Keratinocyte (primary cell): Measurements from ENCODE around the gene FOCAD. TPM values are rescaled to one million over a fixed set of nuclear protein-coding genes. Genes with fewer than 3 reads are reported as not detected.
A peak's percentile ranks its signal among the peaks of the same experiment; 100 is the strongest.

Experiments
- DNase-seq: peaks from one replicate; pipeline ENCODE4 v3.0.0-alpha.2; 2011; ENCODE audit warnings: low read depth, missing footprints, low spot score
- FAIRE-seq: peaks from 2 replicates; lab custom pipeline; 2011; peaks lifted over from hg19 to GRCh38; lab: Jason Lieb, UNC
- H2AFZ ChIP-seq: 2 replicates; pipeline ENCODE4 v1.6.0; 2012; ENCODE audit warnings: low read length, control low read depth, inconsistent platforms; ENCODE audit not compliant: control insufficient read depth
- H3K27ac ChIP-seq: 2 replicates; pipeline ENCODE4 v1.5.1; 2011; ENCODE audit warnings: low read length; ENCODE audit not compliant: control insufficient read depth, insufficient read depth
- H3K27me3 ChIP-seq: 3 replicates; pipeline ENCODE4 v1.6.0; 2011; ENCODE audit warnings: low read length; ENCODE audit not compliant: control insufficient read depth, insufficient read depth; ENCODE audit errors: extremely low read depth
- H3K36me3 ChIP-seq, 2 experiments: 2 replicates in 1 of 2; 3 replicates in 1 of 2; pipeline ENCODE4 v1.5.1; 2011; ENCODE audit warnings: low read length in 2 of 2, mild to moderate bottlenecking in 1 of 2; ENCODE audit not compliant: control insufficient read depth in 2 of 2, insufficient read depth in 2 of 2; ENCODE audit errors: extremely low read depth in 1 of 2
- H3K4me1 ChIP-seq: 3 replicates; pipeline ENCODE4 v1.5.1; 2011; ENCODE audit warnings: low read length; ENCODE audit not compliant: control insufficient read depth, insufficient read depth; ENCODE audit errors: extremely low read depth
- H3K4me2 ChIP-seq: 3 replicates; pipeline ENCODE4 v1.6.0; 2011; ENCODE audit warnings: low read depth, low read length; ENCODE audit not compliant: control insufficient read depth, insufficient read depth; ENCODE audit errors: extremely low read depth
- H3K4me3 ChIP-seq, 3 experiments: fragments of 200-600 bp in 1 of 3; sonication (generic) in 1 of 3; 2 replicates in 2 of 3; 3 replicates in 1 of 3; pipeline ENCODE4 v1.5.1; 2011 to 2016; ENCODE audit warnings: low read length in 3 of 3, mild to moderate bottlenecking in 3 of 3, control low read depth in 2 of 3, inconsistent platforms in 1 of 3, low read depth in 1 of 3, mixed read lengths in 1 of 3, mixed run types in 1 of 3, moderate library complexity in 1 of 3; ENCODE audit not compliant: control insufficient read depth in 2 of 3, insufficient read depth in 2 of 3; ENCODE audit errors: extremely low read depth in 1 of 3
- H3K79me2 ChIP-seq: 2 replicates; pipeline ENCODE4 v1.6.0; 2012; ENCODE audit warnings: low read length; ENCODE audit not compliant: control insufficient read depth, insufficient read depth
- H3K9ac ChIP-seq: 3 replicates; pipeline ENCODE4 v1.6.0; 2011; ENCODE audit warnings: low read length; ENCODE audit not compliant: control insufficient read depth, insufficient read depth; ENCODE audit errors: extremely low read depth
- H3K9me1 ChIP-seq: 3 replicates; pipeline ENCODE4 v1.6.0; 2011; ENCODE audit warnings: low read length; ENCODE audit not compliant: control insufficient read depth, insufficient read depth; ENCODE audit errors: extremely low read depth
- H3K9me3 ChIP-seq: 2 replicates; pipeline ENCODE4 v1.5.1; 2012; ENCODE audit warnings: low read depth, low read length; ENCODE audit not compliant: control insufficient read depth
- H4K20me1 ChIP-seq: 3 replicates; pipeline ENCODE4 v1.6.0; 2011; ENCODE audit warnings: low read length; ENCODE audit not compliant: control insufficient read depth, insufficient read depth; ENCODE audit errors: extremely low read depth
- EZH2 ChIP-seq: IDR thresholded peaks from one replicate; pipeline ENCODE4 v1.6.1; 2012; ENCODE audit warnings: inconsistent platforms, mild to moderate bottlenecking, low read length, moderate library complexity
- dilution Hi-C: fragments of 300-500 bp; cut with MboI; formaldehyde crosslinking; loops from one replicate; pipeline ENCODE4 v1.7.0; 2020; ENCODE audit warnings: low sequenced_read_pairs; ENCODE audit not compliant: extremely low pct_ligation_motif_present
- polyA plus RNA-seq, 5 experiments: library from polyadenylated mRNA; depleted of rRNA in 3 of 5; stranded (reverse) in 3 of 5; stranded (forward) in 1 of 5; unstranded in 1 of 5; fragments of >200 nt; gene quantifications; 1 replicate in 1 of 5; 2 replicates in 3 of 5; 3 replicates in 1 of 5; pipeline versions ENCODE4 v1.2.1 to v1.2.3, GENCODE V29; 2011 to 2012; ENCODE audit warnings: missing spikeins in 2 of 5, low read depth in 1 of 5, low replicate concordance in 1 of 5
- TF ChIP-seq, protein P1 (sequence below), 3 experiments: IDR thresholded peaks in 1 of 3; conservative IDR thresholded peaks in 1 of 3; optimal IDR thresholded peaks in 1 of 3; 2 replicates in 2 of 3; 3 replicates in 1 of 3; pipeline versions ENCODE3 to v1.5.1; 2011; ENCODE audit warnings: low read length in 3 of 3, mild to moderate bottlenecking in 3 of 3, moderate library complexity in 2 of 3, control low read depth in 1 of 3, inconsistent platforms in 1 of 3; ENCODE audit not compliant: insufficient read depth in 2 of 3; ENCODE audit errors: extremely low read depth in 1 of 3

The FOCAD gene
- polyA plus RNA-seq, 1 donor (not counting 4 experiments of a cell fraction or from before 2014, with no cell fraction given): 33.1 TPM

- no peaks in the 10 kb centered on the region for H3K27me3 ChIP-seq
- H3K4me3 ChIP-seq: no peak overlapping the region
- dilution Hi-C loops: no loop called here
- no peak for FAIRE-seq
- H4K20me1 ChIP-seq: no peaks in the 10 kb centered on the region
- DNase-seq: no peak
- no peaks in the 10 kb centered on the region for H3K4me1 ChIP-seq
- no peaks in the 10 kb centered on the region for H3K9me1 ChIP-seq
- H3K9me3 ChIP-seq: no peaks in the 10 kb centered on the region
- TF ChIP-seq, protein P1, sequence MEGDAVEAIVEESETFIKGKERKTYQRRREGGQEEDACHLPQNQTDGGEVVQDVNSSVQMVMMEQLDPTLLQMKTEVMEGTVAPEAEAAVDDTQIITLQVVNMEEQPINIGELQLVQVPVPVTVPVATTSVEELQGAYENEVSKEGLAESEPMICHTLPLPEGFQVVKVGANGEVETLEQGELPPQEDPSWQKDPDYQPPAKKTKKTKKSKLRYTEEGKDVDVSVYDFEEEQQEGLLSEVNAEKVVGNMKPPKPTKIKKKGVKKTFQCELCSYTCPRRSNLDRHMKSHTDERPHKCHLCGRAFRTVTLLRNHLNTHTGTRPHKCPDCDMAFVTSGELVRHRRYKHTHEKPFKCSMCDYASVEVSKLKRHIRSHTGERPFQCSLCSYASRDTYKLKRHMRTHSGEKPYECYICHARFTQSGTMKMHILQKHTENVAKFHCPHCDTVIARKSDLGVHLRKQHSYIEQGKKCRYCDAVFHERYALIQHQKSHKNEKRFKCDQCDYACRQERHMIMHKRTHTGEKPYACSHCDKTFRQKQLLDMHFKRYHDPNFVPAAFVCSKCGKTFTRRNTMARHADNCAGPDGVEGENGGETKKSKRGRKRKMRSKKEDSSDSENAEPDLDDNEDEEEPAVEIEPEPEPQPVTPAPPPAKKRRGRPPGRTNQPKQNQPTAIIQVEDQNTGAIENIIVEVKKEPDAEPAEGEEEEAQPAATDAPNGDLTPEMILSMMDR (optimal IDR thresholded peaks at IDR 0.05 in 1 of 3, IDR thresholded peaks at IDR 0.05 in 1 of 3, conservative IDR thresholded peaks at IDR 0.05 in 1 of 3; ENCODE audit: extremely low read depth in 1 of 3, insufficient read depth in 2 of 3, low read length in 3 of 3): no peak
- no peak for TF ChIP-seq EZH2
- no peak overlapping the region for H3K27ac ChIP-seq
- H2AFZ ChIP-seq: no peak overlapping the region
- H3K4me2 ChIP-seq: no peak overlapping the region
- no peaks in the 10 kb centered on the region for H3K79me2 ChIP-seq
- no peak overlapping the region for H3K9ac ChIP-seq
- no peaks in the 10 kb centered on the region for H3K36me3 ChIP-seq
Observed at GRCh38 chr9:20930836-20931235, 246.8 kb downstream of the FOCAD start.

DNA sequence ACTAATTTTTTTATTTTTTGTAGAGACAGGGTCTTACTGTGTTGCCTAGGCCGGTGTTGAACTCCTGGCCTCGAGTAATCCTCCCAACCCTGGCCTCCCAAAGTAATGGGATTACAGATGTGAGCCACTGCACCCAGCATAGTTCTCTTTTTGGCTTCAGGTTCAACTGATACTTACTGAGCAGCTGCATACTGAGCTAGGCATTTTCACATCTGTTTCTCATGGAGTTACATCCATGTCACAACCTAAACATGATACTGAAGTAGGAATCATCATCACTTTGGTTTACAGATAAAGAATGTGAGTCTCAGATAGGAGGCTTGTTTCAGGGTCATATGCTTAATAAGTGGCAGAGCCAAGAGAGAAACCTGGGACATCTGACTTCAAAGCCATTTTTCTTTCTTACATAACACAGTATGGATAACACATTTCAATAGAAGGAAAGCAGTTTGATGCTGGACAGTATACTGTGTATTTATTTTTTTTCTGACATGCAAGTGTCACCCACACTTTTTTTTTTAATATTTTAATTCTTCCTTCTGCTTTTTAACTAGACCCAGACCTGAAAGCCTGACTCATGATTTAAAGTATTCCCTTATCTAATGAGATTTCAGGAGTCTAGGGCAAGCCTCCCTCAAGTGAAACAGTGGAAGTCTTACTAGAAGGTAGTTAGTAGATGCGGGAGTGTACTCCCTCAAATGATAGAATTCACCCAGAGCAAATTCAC, 256.6 kb downstream of the FOCAD start:
- no peaks in the 10 kb centered on the region for H3K27me3 ChIP-seq
- dilution Hi-C loops: no loop called here
- H3K9me3 ChIP-seq: no peaks in the 10 kb centered on the region
- H3K9me1 ChIP-seq: no peaks in the 10 kb centered on the region
- no peak overlapping the region for H2AFZ ChIP-seq
- TF ChIP-seq EZH2: no peak
- TF ChIP-seq, protein P1 (optimal IDR thresholded peaks at IDR 0.05 in 1 of 3, IDR thresholded peaks at IDR 0.05 in 1 of 3, conservative IDR thresholded peaks at IDR 0.05 in 1 of 3; ENCODE audit: extremely low read depth in 1 of 3, insufficient read depth in 2 of 3, low read length in 3 of 3): no peak
- no peak overlapping the region for H3K27ac ChIP-seq
- no peak overlapping the region for H3K4me2 ChIP-seq
- no peak for DNase-seq
- H3K79me2 ChIP-seq: no peaks in the 10 kb centered on the region
- no peaks in the 10 kb centered on the region for H3K4me1 ChIP-seq
- no peak overlapping the region for H3K4me3 ChIP-seq
- H4K20me1 ChIP-seq: no peaks in the 10 kb centered on the region
- no peak overlapping the region for H3K9ac ChIP-seq
- peaks cover 0 to 1% of the 10 kb centered on the region in 2 experiments for H3K36me3 ChIP-seq
- FAIRE-seq: peak; percentile 78
